Epithelial cell of prostate (primary cell): ENCODE data around the gene LGALS12.

ENCODE experiments used
- DNase-seq: peaks from one replicate; pipeline ENCODE4 v3.0.0-alpha.2; 2011; ENCODE audit warnings: low read depth, low spot score
- H3K27ac ChIP-seq: fragments of 450-650 bp; 2 replicates; pipeline ENCODE4 v1.5.1; 2017; ENCODE audit warnings: mild to moderate bottlenecking

The LGALS12 gene

DNA sequence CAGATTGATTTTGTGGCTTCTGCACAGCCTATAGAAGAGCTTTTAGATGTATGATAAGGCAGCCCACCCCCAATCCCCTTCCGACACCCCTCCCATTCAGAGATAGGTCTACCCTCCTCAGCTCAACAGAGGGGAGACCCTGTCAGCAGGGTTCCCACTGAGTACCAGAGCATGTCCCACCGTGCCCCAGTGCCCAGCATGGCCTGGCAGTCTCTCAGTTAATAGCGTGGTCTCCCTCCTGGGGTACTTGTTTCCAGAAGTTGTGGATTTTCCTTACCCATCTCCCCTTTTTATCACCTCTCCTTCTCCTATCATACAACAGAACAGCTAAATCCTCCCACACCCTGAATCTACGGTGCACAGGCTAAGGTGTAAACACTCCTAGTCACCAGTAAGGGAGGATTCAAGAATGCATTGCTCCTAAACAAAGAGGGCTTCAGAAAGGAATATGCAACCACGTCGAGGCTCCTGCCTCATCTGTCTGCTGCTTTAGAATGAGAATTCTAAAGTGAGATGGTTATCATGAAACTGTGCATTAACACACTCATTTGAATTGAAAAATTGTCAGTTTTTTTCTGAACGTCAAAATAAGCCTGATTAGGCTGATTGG, 50.6 kb downstream of the LGALS12 start:
- H3K27ac ChIP-seq = no peak overlapping the region
- no peak for DNase-seq

DNA sequence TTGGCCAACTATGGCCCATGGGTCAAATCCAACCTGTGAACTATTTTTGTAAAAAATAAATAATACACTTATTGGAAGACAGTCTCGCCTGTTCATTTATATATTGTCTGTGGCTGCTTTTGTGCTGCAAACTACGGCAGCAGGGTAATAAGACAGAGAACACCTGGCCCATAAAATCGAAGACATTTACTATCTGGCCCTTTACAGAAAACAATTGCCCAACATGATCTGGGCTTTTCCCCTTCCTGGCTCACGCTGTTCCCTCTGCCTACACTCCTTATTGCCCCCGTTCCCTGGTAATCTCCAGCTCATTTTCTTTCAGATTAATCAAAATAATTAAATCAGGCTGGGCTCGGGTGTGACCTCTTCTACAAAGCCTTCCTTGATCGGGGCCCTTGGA, 51.7 kb downstream of the LGALS12 start:
- no peak overlapping the region for H3K27ac ChIP-seq
- no peak for DNase-seq

DNA sequence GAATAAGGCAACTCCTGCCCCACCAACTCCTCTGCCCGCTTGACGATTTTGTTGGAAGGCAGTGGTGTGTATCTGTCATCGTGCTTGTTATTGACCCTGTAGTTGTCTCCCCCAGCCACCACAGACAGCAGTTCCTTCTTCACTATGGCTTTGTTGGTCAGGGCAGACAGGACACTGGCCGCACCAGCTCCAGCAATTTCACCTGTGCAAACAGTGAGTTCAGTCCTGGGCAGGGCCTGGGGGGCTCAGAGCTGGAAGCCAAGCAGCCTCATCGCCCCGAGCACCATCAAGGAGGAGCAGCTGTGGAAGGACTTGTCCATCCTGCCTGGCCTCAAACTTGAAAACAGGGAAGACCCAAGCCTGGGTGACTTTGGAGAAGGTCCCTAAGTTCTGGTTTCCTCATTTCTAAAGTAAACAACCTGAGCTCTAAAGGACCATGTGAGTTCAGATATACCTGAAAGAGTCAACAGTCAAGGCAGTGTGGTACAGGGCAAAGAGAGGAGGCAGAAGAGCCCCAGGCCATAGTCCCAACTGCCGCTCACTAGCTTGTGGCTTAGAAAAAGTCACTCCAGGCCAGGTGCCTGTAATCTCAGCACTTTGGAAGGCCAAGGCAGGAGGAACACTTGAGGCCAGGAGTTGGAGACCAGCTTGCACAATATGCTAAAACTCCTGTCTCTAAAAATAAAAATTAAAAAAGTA, 52.7 kb downstream of the LGALS12 start:
- DNase-seq = no peak

DNA sequence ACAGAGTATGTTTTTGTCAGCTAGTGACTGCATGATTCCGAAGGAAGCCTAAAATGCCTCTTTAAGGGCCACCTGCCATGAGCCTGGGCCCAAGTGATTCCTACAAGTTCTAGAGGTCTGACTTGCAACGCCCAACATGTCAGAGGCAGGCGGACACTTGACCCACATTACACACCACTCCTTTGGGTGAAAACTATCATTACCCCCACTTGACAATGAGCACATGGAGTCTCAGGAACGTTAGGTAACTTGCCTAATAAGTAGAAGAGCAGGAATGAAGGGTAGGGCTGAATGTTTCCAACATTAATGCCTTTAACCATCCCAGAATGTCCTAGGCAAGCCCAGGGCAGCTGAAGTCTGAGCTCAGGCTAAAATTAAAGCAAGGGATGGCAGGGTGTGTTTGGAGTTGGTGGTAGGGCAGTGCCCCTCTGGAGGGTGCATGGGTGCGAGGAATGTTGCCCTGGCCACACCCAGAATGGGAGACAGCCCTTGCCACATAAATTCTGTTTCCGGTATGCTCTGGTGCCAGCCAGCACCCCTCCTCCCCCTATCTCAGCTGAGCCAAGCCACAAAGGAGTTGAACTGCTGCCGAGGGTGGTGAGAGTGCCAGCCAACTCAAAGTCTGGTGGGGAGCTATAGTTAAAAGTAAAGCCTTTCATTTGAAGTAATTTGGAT, 54.8 kb downstream of the LGALS12 start:
- peak overlapping the region; percentile 53 for H3K27ac ChIP-seq
- DNase-seq = no peak

More for the DNA sequence above, 52.7 kb downstream of the LGALS12 start:
- no peak overlapping the region for H3K27ac ChIP-seq

DNA sequence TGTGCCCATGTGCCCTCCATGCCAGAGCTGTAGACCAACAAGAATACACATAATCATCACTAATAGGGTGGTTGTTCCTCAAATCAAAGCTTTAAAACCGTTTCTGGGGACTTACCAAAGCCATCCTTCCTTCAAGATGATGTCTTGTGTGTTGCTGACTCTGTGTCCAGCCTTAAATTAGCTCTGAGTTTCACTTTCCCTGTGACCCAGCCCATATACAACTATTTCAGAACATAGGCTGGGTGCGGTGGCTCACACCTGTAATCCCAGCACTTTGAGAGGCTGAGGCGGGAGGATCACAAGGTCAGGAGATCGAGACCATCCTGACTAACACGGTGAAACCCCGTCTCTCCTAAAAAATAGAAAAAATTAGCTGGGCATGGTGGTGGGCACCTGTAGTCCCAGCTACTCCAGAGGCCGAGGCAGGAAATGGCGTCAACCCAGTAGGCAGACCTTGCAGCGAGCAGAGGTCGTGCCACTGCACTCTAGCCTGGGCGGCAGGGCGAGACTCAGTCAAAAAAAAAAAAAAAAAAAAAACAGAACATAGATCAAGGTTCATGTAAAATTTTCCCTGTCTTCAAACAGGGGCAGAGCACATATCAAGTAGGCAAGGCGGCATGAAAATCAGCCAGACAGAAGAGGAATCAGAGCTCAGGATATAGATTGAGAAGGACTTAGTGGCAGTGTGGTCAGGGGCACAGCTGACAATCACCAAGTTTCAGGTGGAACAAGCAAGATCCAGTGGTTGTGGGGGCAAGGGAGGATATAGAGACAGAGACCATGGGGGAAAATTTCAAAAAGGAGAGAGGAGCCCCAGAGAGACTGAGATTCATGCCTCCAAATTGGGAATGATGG, 57.5 kb downstream of the LGALS12 start, which contains the start of gene PLAAT2:
Gene PLAAT2 (minus strand): TSS at position 179 of the 855 bp plus-strand sequence. CDS start 55 bp downstream, at position 124.
- DNase-seq = no peak
- peak within 1 kb of the TSS; percentile 94 for H3K27ac ChIP-seq

DNA sequence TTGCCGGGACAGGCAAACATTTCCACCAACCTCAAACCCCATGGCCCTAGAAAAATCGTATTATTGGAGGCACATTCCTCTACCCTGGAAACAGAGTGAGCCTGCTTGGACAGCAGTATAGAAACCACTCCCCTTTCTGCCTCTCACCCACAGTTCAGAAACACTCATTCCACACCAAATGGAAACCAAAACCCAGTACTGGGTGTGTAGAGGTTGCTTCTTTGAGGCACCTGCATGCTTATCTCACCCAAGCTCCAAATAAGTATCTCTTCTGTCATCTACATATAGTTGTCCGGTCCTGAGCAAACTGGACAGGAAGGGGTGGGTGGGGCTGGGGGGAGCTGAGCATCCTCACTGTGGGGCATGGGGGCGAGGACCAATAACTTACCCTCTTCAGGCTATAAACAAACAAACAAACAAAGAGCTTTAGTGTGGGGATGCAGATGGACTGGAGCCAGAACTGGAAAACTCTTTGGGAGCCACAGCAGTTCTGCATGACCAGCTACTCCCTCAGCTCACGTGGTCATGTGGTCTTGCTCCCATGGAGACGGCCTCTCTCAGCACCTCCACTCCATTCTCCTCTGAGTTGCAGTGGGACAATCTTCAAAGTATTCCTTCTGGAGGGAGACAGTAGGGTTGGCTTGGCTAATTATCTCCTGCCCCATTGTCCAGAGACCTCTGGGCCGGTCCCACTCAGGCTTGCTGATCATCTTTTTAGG, 58.3 kb downstream of the LGALS12 start:
- peak overlapping the region; percentile 94 for H3K27ac ChIP-seq
- no peak for DNase-seq

DNA sequence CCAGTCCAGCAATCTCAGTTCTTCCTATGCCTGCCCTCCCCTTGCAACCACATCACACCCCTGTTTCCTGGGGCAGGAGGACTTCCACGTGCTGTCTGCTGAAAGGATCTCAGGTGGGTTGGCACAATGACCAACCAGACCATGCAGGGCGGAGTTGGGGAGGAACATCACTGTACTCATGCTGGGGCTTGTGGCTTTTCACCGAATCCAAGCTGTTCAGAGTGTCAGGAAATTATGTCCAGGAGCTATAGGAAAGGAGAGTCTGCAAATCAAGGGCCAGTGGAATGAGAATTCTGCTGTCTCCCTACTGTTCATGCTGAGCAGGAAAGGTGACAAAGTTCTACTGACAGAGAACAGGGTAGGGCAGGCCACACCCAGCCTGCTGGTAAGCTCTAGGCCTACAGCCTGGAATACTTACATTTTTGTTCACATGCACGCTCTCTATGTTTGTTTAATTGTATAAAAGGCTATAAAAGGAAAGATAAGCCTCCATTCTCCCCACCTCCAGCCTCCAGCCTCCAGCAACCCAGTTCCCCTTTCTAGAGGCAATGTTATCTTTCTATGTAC, 59.0 kb downstream of the LGALS12 start:
- peak; percentile 58 for DNase-seq
- H3K27ac ChIP-seq = peak overlapping the region; percentile 94
